Measurements from ENCODE around the gene HOXB4. TPM values are rescaled to one million over a fixed set of nuclear protein-coding genes. Genes with fewer than 3 reads are reported as not detected.

The HOXB4 gene
- total RNA-seq, 1 experiment from 2014 or later, result 11.3 TPM

GRCh38 chr17:48596735-48597527 lies 18.8 kb upstream of the HOXB4 start:
- ChIA-PET POLR2A (interaction anchor here (0.8 kb wide), 1 partner anchor 8 kb away, joined by 3 read pairs; the partner anchor contains the start of gene HOXB6), RAD21 (ENCODE audit: low non-redundant PET in 1 of 2, low total read pairs in 2 of 2, uncharacterized antibody in 2 of 2, unreplicated experiment in 2 of 2) (no interaction called here), CTCF (no interaction called here)
- Histone ChIP-seq H3K27me3 (ENCODE audit: insufficient read depth, low read length) (no peaks in the 10 kb centered on the region), H3K79me2 (ENCODE audit: insufficient read depth, low read length) (peaks cover 93% of the 10 kb centered on the region), H4K20me1 (ENCODE audit: insufficient read depth) (peaks cover 4% of the 10 kb centered on the region; the same call in 1 of the 2 replicates), H3K4me2 (ENCODE audit: low read length) (no peak overlapping the region), H3K36me3 (ENCODE audit: control insufficient read depth in 1 of 2, insufficient read depth in 2 of 2, low read length in 2 of 2) (peaks cover 27 to 30% of the 10 kb centered on the region in 2 experiments; a peak in 3 of 4 replicates), H3K9me2 (ENCODE audit: insufficient read depth) (no peaks in the 10 kb centered on the region), H3K4me1 (ENCODE audit: control insufficient read depth in 1 of 2, insufficient read depth in 2 of 2, low read length in 2 of 2) (peaks cover 22% of the 10 kb centered on the region in 2 experiments), H3K27ac (ENCODE audit: low read depth, low read length) (no peak overlapping the region), H3K9me3 (ENCODE audit: control insufficient read depth in 1 of 2, insufficient read depth in 1 of 2, low read depth in 1 of 2, low read length in 2 of 2) (no peaks in the 10 kb centered on the region), H2AFZ (ENCODE audit: low read depth, low read length, poor library complexity, severe bottlenecking) (no peak overlapping the region), H3K9ac (ENCODE audit: low read length) (no peak overlapping the region), H3K4me3 (replicated peaks in 1 of 2; ENCODE audit: low read depth in 1 of 2, low read length in 2 of 2) (no peak overlapping the region)
- ATAC-seq (no peak), DNase-seq (ENCODE audit: low read depth, low spot score) (no peak)
- TF ChIP-seq EZH2 (IDR thresholded peaks at IDR 0.05), result no peak
- intact Hi-C loops (cut with micrococcal nuclease), result no loop called here
- BruUV-seq (replicated peaks), result no TSS peak

GRCh38 chr17:48596000-48596734 lies 18.0 kb upstream of the HOXB4 start:
- Histone ChIP-seq H2AFZ (ENCODE audit: low read depth, low read length, poor library complexity, severe bottlenecking) (no peak overlapping the region), H3K4me1 (ENCODE audit: control insufficient read depth in 1 of 2, insufficient read depth in 2 of 2, low read length in 2 of 2) (peaks cover 14% of the 10 kb centered on the region in 2 experiments), H3K4me3 (replicated peaks in 1 of 2; ENCODE audit: low read depth in 1 of 2, low read length in 2 of 2) (no peak overlapping the region), H3K4me2 (ENCODE audit: low read length) (no peak overlapping the region), H3K9me2 (ENCODE audit: insufficient read depth) (no peaks in the 10 kb centered on the region), H3K9ac (ENCODE audit: low read length) (no peak overlapping the region), H3K27ac (ENCODE audit: low read depth, low read length) (no peak overlapping the region), H3K36me3 (ENCODE audit: control insufficient read depth in 1 of 2, insufficient read depth in 2 of 2, low read length in 2 of 2) (peaks cover 27 to 30% of the 10 kb centered on the region in 2 experiments; a peak in 3 of 4 replicates), H3K9me3 (ENCODE audit: control insufficient read depth in 1 of 2, insufficient read depth in 1 of 2, low read depth in 1 of 2, low read length in 2 of 2) (no peaks in the 10 kb centered on the region), H3K27me3 (ENCODE audit: insufficient read depth, low read length) (no peaks in the 10 kb centered on the region), H4K20me1 (ENCODE audit: insufficient read depth) (peaks cover 3% of the 10 kb centered on the region; the same call in 1 of the 2 replicates), H3K79me2 (ENCODE audit: insufficient read depth, low read length) (peaks cover 89% of the 10 kb centered on the region)
- intact Hi-C loops (cut with micrococcal nuclease), result no loop called here
- POLR2A ChIA-PET, result interaction anchor here (0.8 kb wide), 1 partner anchor 9 kb away, joined by 3 read pairs; the partner anchor contains the start of gene HOXB6
- TF ChIP-seq REST (IDR thresholded peaks at IDR 0.05; ENCODE audit: low read depth) (no peak), SP1 (IDR thresholded peaks at IDR 0.05; ENCODE audit: low read depth) (no peak), YY1 (IDR thresholded peaks at IDR 0.05; ENCODE audit: extremely low read depth, insufficient replicate concordance, low read depth, low read length) (no peak)
- BruUV-seq (replicated peaks), result no TSS peak
- RAD21 ChIA-PET (ENCODE audit: low non-redundant PET in 1 of 2, low total read pairs in 2 of 2, uncharacterized antibody in 2 of 2, unreplicated experiment in 2 of 2), result no interaction called here
- no peak for DNase-seq (ENCODE audit: low read depth, low spot score)
- ATAC-seq, result no peak
- CTCF ChIA-PET, result no interaction called here
